B cell (primary cell): ENCODE data around the gene HOXA3. TPM values are rescaled to one million over a fixed set of nuclear protein-coding genes. Genes with fewer than 3 reads are reported as not detected.

Source experiments
- ATAC-seq: fragments of 200-7000 bp; cut with Tn5 transposase; one replicate; pipeline ENCODE4 v1.10.0; 2021; ENCODE audit warnings: low read depth, mild to moderate bottlenecking, moderate number of reproducible peaks, moderate library complexity
- CTCF ChIA-PET: fragments of 350-600 bp; sonication (Branson Sonifier 250); formaldehyde crosslinking; loops from one replicate; lab custom pipeline; 2021; ENCODE audit warnings: antibody characterized with exemption, inconsistent platforms; lab: Charles Lee
- POLR2A ChIA-PET: fragments of 350-600 bp; sonication (Branson Sonifier 250); formaldehyde crosslinking; loops from one replicate; lab custom pipeline; 2021; ENCODE audit warnings: antibody characterized with exemption; lab: Charles Lee
- DNase-seq: peaks from one replicate; pipeline ENCODE4 v3.0.0; 2013
- H2AFZ ChIP-seq: 2 replicates; pipeline ENCODE4 v1.6.1; 2012; ENCODE audit warnings: mild to moderate bottlenecking, low read depth, low read length; ENCODE audit not compliant: insufficient read depth, poor library complexity, severe bottlenecking
- H3K27ac ChIP-seq, 2 donors: 1 replicate in 1 of 2; 2 replicates in 1 of 2; pipeline ENCODE4 v1.5.1; 2012 to 2013; ENCODE audit warnings: low read length in 2 of 2, mild to moderate bottlenecking in 2 of 2, moderate library complexity in 1 of 2
- H3K27me3 ChIP-seq, 4 experiments: fragments of 200-600 bp in 1 of 4; sonication (generic) in 1 of 4; replicated peaks in 1 of 4; 1 replicate in 2 of 4; 2 replicates in 2 of 4; pipeline versions ENCODE4 v1.6.1 to v1.7.0; 2013 to 2016; ENCODE audit warnings: low read length in 3 of 4, mild to moderate bottlenecking in 2 of 4, mixed read lengths in 1 of 4, moderate library complexity in 1 of 4; ENCODE audit not compliant: insufficient read depth in 4 of 4, control insufficient read depth in 3 of 4; ENCODE audit errors: control extremely low read depth in 1 of 4
- H3K36me3 ChIP-seq, 2 experiments: replicated peaks in 1 of 2; 1 replicate in 1 of 2; 2 replicates in 1 of 2; pipeline versions ENCODE4 v1.6.1 to v1.7.1; 2013; ENCODE audit warnings: low read length in 1 of 2; ENCODE audit not compliant: insufficient read depth in 2 of 2, control insufficient read depth in 1 of 2; ENCODE audit errors: control extremely low read depth in 1 of 2, extremely low read depth in 1 of 2
- H3K4me1 ChIP-seq, 2 donors: fragments of 200-600 bp in 1 of 2; sonication (generic) in 1 of 2; 1 replicate in 1 of 2; 2 replicates in 1 of 2; pipeline versions ENCODE4 v1.5.1 to v1.6.1; 2013 to 2017; ENCODE audit warnings: low read length in 2 of 2; ENCODE audit not compliant: control insufficient read depth in 2 of 2, insufficient read depth in 2 of 2
- H3K4me2 ChIP-seq: replicated peaks from 2 replicates; pipeline ENCODE3; 2012; ENCODE audit warnings: mild to moderate bottlenecking, low read depth, low read length; ENCODE audit not compliant: poor library complexity, severe bottlenecking
- H3K4me3 ChIP-seq, 5 experiments: fragments of 200-600 bp in 1 of 5; sonication (generic) in 1 of 5; 1 replicate in 3 of 5; 2 replicates in 2 of 5; pipeline versions ENCODE4 v1.5.1 to v1.7.0; 2011 to 2016; ENCODE audit warnings: low read length in 4 of 5, mild to moderate bottlenecking in 4 of 5, low read depth in 2 of 5, control low read depth in 1 of 5, moderate library complexity in 1 of 5; ENCODE audit not compliant: insufficient read depth in 1 of 5; ENCODE audit errors: control extremely low read depth in 1 of 5, extremely low read depth in 1 of 5
- H3K79me2 ChIP-seq: fragments of 200-600 bp; sonication (generic); one replicate; pipeline ENCODE4 v1.6.0; 2016; ENCODE audit warnings: low read length; ENCODE audit not compliant: control insufficient read depth, insufficient read depth
- H3K9ac ChIP-seq: fragments of 200-600 bp; sonication (generic); 2 replicates; pipeline ENCODE4 v1.6.1; 2017; ENCODE audit warnings: mild to moderate bottlenecking, low read length, moderate library complexity
- H3K9me3 ChIP-seq, 3 donors: one replicate each; pipeline versions ENCODE4 v1.6.1 to v1.7.1; 2013; ENCODE audit warnings: low read length in 2 of 3; ENCODE audit not compliant: control insufficient read depth in 2 of 3, insufficient read depth in 1 of 3; ENCODE audit errors: control extremely low read depth in 1 of 3
- H4K20me1 ChIP-seq: 2 replicates; pipeline ENCODE4 v1.6.0; 2012; ENCODE audit warnings: mild to moderate bottlenecking, low read length; ENCODE audit not compliant: insufficient read depth, control insufficient read depth, poor library complexity, severe bottlenecking
- H3K27ac Mint-ChIP-seq: one replicate; pipeline ENCODE4 v1.8.0; 2021; ENCODE audit warnings: mixed read lengths
- H3K27me3 Mint-ChIP-seq: one replicate; pipeline ENCODE4 v1.8.0; 2021; ENCODE audit warnings: mixed read lengths
- H3K4me1 Mint-ChIP-seq: one replicate; pipeline ENCODE4 v1.8.0; 2021; ENCODE audit warnings: mixed read lengths
- H3K4me3 Mint-ChIP-seq: one replicate; pipeline ENCODE4 v1.8.0; 2021; ENCODE audit warnings: mixed read lengths
- H3K9me3 Mint-ChIP-seq: one replicate; pipeline ENCODE4 v1.8.0; 2022; ENCODE audit warnings: mixed read lengths; ENCODE audit not compliant: insufficient read depth
- CTCF ChIP-seq: fragments of 200-600 bp; IDR thresholded peaks from one replicate; pipeline ENCODE4 v1.8.0; 2022; ENCODE audit warnings: antibody characterized with exemption, mild to moderate bottlenecking
- EZH2 ChIP-seq: IDR thresholded peaks from 2 replicates; pipeline ENCODE4 v1.6.1; 2012; ENCODE audit warnings: borderline replicate concordance, low read depth, mild to moderate bottlenecking, moderate library complexity, low read length; ENCODE audit not compliant: insufficient read depth, poor library complexity, severe bottlenecking
- WGBS: methylation state at CpG from one replicate; pipeline ENCODE4 v1.1.5; 2013; ENCODE audit warnings: missing lambda C conversion rate; ENCODE audit not compliant: insufficient coverage; 5-methylcytosine and 5-hydroxymethylcytosine counted together
- intact Hi-C: fragments of 100-400 bp; cut with micrococcal nuclease; formaldehyde crosslinking; loops from one replicate; pipeline ENCODE4 v1.10.0; 2022
- polyA plus RNA-seq: library from polyadenylated mRNA; depleted of rRNA; stranded (reverse); fragments of >200 nt; gene quantifications from 2 replicates; pipeline ENCODE4 v1.2.3, GENCODE V29; 2012
- total RNA-seq, 2 donors: library from RNA; stranded (reverse); fragments of 120-200 nt in 1 of 2; gene quantifications; 1 replicate in 1 of 2; 2 replicates in 1 of 2; pipeline versions ENCODE4 v1.2.3 to v1.2.4, GENCODE V29; 2013 to 2022

Gene HOXA3
- total and polyA plus RNA-seq, 2 donors (not counting 1 experiment from before 2014, with no cell fraction given): 0.07 TPM; not detected in 1

GRCh38 chr7:27158436-27159265 is 6.3 kb upstream of the HOXA3 start:
- no peak overlapping the region for H3K4me2 ChIP-seq
- peaks cover 57 to 63% of the 10 kb centered on the region in 2 donors for H3K4me1 ChIP-seq
- Mint-ChIP-seq H3K4me1 (peaks cover 37% of the 10 kb centered on the region), H3K4me3 (peak overlapping the region; percentile 37), H3K27me3 (peaks cover 76% of the 10 kb centered on the region), H3K27ac (peak overlapping the region; percentile 87), H3K9me3 (no peaks in the 10 kb centered on the region)
- no peaks in the 10 kb centered on the region for H3K79me2 ChIP-seq
- H2AFZ ChIP-seq: no peak overlapping the region
- DNase-seq (peak; percentile 55), ATAC-seq (no peak)
- CTCF ChIA-PET: interaction anchor here (0.6 to 2.0 kb wide), 11 partner anchors 9 to 1298 kb away, joined by 3 to 10 read pairs (median 4); partner anchors contain the start of gene HOXA10
- H3K36me3 ChIP-seq: no peaks in the 10 kb centered on the region
- H3K9ac ChIP-seq: no peak overlapping the region
- TF ChIP-seq EZH2: peak; percentile 63
- TF ChIP-seq CTCF: no peak
- POLR2A ChIA-PET: no interaction called here
- 14% methylated on average over 30 of the region's 35 CpGs for WGBS
- peaks cover 1 to 88% (median 78%) of the 10 kb centered on the region in 4 experiments for H3K27me3 ChIP-seq
- intact Hi-C loops: no loop called here
- H4K20me1 ChIP-seq: no peaks in the 10 kb centered on the region
- H3K27ac ChIP-seq: no peak overlapping the region
- no peak overlapping the region for H3K4me3 ChIP-seq
- H3K9me3 ChIP-seq: peaks cover 0 to 75% (median 18%) of the 10 kb centered on the region in 3 donors
